Smooth muscle cell (in vitro differentiated cells): ENCODE measurements around the gene LCTL. TPM values are rescaled to one million over a fixed set of nuclear protein-coding genes. Genes with fewer than 3 reads are reported as not detected.

Experiments
- DNase-seq: peaks from one replicate; lab custom pipeline; 2025; ENCODE audit not compliant: unreplicated experiment; lab: John Stamatoyannopoulos, UW
- H2AFZ ChIP-seq: fragments of 200-600 bp; sonication (generic); 2 replicates; pipeline ENCODE4 v1.6.0; 2016; ENCODE audit warnings: antibody characterized with exemption, low read depth, mild to moderate bottlenecking
- H3F3A ChIP-seq: fragments of 200-600 bp; sonication (generic); 2 replicates; pipeline ENCODE4 v1.6.0; 2017; ENCODE audit warnings: antibody characterized with exemption, low read depth
- H3K27ac ChIP-seq: fragments of 200-600 bp; sonication (generic); 2 replicates; pipeline ENCODE4 v1.5.1; 2016; ENCODE audit warnings: low read depth, mild to moderate bottlenecking
- H3K27me3 ChIP-seq: fragments of 200-600 bp; sonication (generic); 2 replicates; pipeline ENCODE4 v1.6.1; 2016; ENCODE audit warnings: low read depth, mild to moderate bottlenecking
- H3K36me3 ChIP-seq: fragments of 200-600 bp; sonication (generic); 2 replicates; pipeline ENCODE4 v1.5.1; 2016; ENCODE audit warnings: low read depth
- H3K4me1 ChIP-seq: fragments of 200-600 bp; sonication (generic); 2 replicates; pipeline ENCODE4 v1.5.1; 2016; ENCODE audit warnings: low read depth
- H3K4me2 ChIP-seq: fragments of 200-600 bp; sonication (generic); 2 replicates; pipeline ENCODE4 v1.6.0; 2016; ENCODE audit warnings: mild to moderate bottlenecking
- H3K4me3 ChIP-seq: fragments of 200-600 bp; sonication (generic); 2 replicates; pipeline ENCODE4 v1.5.1; 2016; ENCODE audit warnings: mild to moderate bottlenecking
- H3K79me2 ChIP-seq: fragments of 200-600 bp; sonication (generic); 2 replicates; pipeline ENCODE4 v1.6.0; 2016; ENCODE audit warnings: low read depth, mild to moderate bottlenecking
- H3K9ac ChIP-seq: fragments of 200-600 bp; sonication (generic); 2 replicates; pipeline ENCODE4 v1.6.0; 2016; ENCODE audit warnings: low read depth
- H3K9me3 ChIP-seq: fragments of 200-600 bp; sonication (generic); replicated peaks from 2 replicates; pipeline ENCODE4 v1.5.1; 2016; ENCODE audit warnings: low read depth
- H4K20me1 ChIP-seq: fragments of 200-600 bp; sonication (generic); 2 replicates; pipeline ENCODE4 v1.6.0; 2016; ENCODE audit warnings: low read depth
- CTCF ChIP-seq: fragments of 200-600 bp; sonication (generic); IDR thresholded peaks from 2 replicates; pipeline ENCODE4 v1.5.1; 2017; ENCODE audit warnings: borderline replicate concordance, mild to moderate bottlenecking, antibody characterized with exemption; ENCODE audit not compliant: insufficient read depth, poor library complexity, severe bottlenecking
- WGBS: methylation state at CpG from one replicate; pipeline ENCODE4 v1.1.7; 2016; ENCODE audit warnings: low lambda C conversion rate; 5-methylcytosine and 5-hydroxymethylcytosine counted together
- polyA plus RNA-seq: library from polyadenylated mRNA; unstranded; fragments of >200 nt; fragmentation: Nextera tagmentation; extraction: Ambion mirVana; gene quantifications from 2 replicates; pipeline ENCODE4 v1.2.1, GENCODE V29; 2016
- total RNA-seq: library from RNA; depleted of rRNA; stranded (reverse); fragments of >200 nt; gene quantifications from 2 replicates; pipeline ENCODE4 v1.2.3, GENCODE V29; 2014

Gene LCTL
- total and polyA plus RNA-seq, 2 experiments from 2014 or later: 4.3 to 6.4 TPM

- DNase-seq: no peak
- H4K20me1 ChIP-seq: no peaks in the 10 kb centered on the region
- H3K9me3 ChIP-seq: no peaks in the 10 kb centered on the region
- no peak overlapping the region for H2AFZ ChIP-seq
- no peaks in the 10 kb centered on the region for H3K4me1 ChIP-seq
- no peaks in the 10 kb centered on the region for H3F3A ChIP-seq
- H3K27me3 ChIP-seq: no peaks in the 10 kb centered on the region
- H3K4me2 ChIP-seq: no peak overlapping the region
- no peaks in the 10 kb centered on the region for H3K79me2 ChIP-seq
- WGBS: 68% methylated on average over 3 of the region's 3 CpGs
- no peak for TF ChIP-seq CTCF
- no peaks in the 10 kb centered on the region for H3K36me3 ChIP-seq
- H3K9ac ChIP-seq: no peak overlapping the region
- H3K4me3 ChIP-seq: no peak overlapping the region
- no peak overlapping the region for H3K27ac ChIP-seq
Measured at GRCh38 chr15:66593219-66593780, 27.5 kb upstream of the LCTL start.

GRCh38 chr15:66592505-66593218 is 26.9 kb upstream of the LCTL start:
- Histone ChIP-seq H3K4me2 (no peak overlapping the region), H3K4me1 (no peaks in the 10 kb centered on the region), H4K20me1 (no peaks in the 10 kb centered on the region), H3K9me3 (no peaks in the 10 kb centered on the region), H3K4me3 (no peak overlapping the region), H3K27ac (no peak overlapping the region), H3K9ac (no peak overlapping the region), H3K79me2 (no peaks in the 10 kb centered on the region), H3K27me3 (no peaks in the 10 kb centered on the region), H2AFZ (no peak overlapping the region), H3F3A (no peaks in the 10 kb centered on the region), H3K36me3 (no peaks in the 10 kb centered on the region)
- no peak for TF ChIP-seq CTCF
- no peak for DNase-seq
- 68% methylated on average over 12 of the region's 12 CpGs for WGBS

- H3K9me3 ChIP-seq: no peaks in the 10 kb centered on the region
- H3K4me3 ChIP-seq: no peak overlapping the region
- no peak overlapping the region for H2AFZ ChIP-seq
- H4K20me1 ChIP-seq: no peaks in the 10 kb centered on the region
- no peaks in the 10 kb centered on the region for H3K4me1 ChIP-seq
- DNase-seq: no peak
- H3K9ac ChIP-seq: no peak overlapping the region
- no peaks in the 10 kb centered on the region for H3K36me3 ChIP-seq
- WGBS: 87% methylated on average over 4 of the region's 4 CpGs
- no peak overlapping the region for H3K4me2 ChIP-seq
- no peaks in the 10 kb centered on the region for H3K79me2 ChIP-seq
- H3K27me3 ChIP-seq: no peaks in the 10 kb centered on the region
- no peaks in the 10 kb centered on the region for H3F3A ChIP-seq
- no peak for TF ChIP-seq CTCF
- no peak overlapping the region for H3K27ac ChIP-seq
Measured at GRCh38 chr15:66591322-66591862, 25.6 kb upstream of the LCTL start.
